ENCODE measurements around the gene RAC3.

The RAC3 gene

DNA sequence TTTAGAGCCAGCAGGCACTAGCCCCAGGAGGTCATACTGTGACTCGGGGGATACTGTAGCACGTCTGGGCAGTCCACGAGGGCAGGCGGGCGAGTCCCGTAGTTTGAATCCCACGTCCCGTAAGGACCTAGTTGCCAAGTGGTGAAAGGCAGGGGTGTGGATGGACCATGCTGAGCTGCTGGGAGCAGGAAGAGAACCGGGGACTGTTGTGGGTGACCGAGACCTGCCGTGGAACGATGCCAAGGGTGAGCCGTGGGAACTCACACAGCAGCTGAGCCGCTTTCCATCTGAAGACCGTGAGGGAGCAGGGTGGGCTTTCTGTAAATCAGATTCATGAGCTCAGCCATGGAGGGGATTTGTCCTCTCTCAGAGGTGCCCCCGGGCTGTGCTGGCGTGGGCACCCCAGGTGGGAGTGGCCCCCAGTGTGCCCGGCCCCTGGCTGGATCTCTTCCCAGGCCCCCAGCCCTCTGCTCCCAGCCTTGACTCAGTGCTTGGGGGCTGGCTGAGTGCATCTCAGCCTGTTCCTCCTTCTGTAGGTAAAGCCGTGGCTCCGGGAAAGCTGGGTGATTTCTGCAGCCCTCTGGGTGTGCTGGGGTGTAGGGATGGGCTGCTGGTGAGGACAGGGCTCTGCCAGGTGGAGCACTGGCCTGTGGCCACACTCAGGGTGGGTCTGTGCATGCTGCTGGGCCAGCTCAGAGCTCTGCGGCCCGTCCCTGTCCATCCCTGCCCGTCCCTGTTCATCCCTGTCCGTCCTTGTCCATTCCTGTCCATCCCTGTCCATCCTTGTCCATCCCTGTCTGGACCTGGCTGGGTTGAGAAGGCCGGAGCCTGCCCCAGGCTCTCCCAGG is 40.4 kb upstream of the RAC3 start:
- DNase-seq (ENCODE audit: low read depth) = no peak
- no peak overlapping the region for H3K4me3 ChIP-seq (ENCODE audit: low read depth, low read length)
- TF ChIP-seq, protein P1, sequence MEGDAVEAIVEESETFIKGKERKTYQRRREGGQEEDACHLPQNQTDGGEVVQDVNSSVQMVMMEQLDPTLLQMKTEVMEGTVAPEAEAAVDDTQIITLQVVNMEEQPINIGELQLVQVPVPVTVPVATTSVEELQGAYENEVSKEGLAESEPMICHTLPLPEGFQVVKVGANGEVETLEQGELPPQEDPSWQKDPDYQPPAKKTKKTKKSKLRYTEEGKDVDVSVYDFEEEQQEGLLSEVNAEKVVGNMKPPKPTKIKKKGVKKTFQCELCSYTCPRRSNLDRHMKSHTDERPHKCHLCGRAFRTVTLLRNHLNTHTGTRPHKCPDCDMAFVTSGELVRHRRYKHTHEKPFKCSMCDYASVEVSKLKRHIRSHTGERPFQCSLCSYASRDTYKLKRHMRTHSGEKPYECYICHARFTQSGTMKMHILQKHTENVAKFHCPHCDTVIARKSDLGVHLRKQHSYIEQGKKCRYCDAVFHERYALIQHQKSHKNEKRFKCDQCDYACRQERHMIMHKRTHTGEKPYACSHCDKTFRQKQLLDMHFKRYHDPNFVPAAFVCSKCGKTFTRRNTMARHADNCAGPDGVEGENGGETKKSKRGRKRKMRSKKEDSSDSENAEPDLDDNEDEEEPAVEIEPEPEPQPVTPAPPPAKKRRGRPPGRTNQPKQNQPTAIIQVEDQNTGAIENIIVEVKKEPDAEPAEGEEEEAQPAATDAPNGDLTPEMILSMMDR (IDR thresholded peaks at IDR 0.05; ENCODE audit: low read depth, low read length, missing control alignments) = no peak

DNA sequence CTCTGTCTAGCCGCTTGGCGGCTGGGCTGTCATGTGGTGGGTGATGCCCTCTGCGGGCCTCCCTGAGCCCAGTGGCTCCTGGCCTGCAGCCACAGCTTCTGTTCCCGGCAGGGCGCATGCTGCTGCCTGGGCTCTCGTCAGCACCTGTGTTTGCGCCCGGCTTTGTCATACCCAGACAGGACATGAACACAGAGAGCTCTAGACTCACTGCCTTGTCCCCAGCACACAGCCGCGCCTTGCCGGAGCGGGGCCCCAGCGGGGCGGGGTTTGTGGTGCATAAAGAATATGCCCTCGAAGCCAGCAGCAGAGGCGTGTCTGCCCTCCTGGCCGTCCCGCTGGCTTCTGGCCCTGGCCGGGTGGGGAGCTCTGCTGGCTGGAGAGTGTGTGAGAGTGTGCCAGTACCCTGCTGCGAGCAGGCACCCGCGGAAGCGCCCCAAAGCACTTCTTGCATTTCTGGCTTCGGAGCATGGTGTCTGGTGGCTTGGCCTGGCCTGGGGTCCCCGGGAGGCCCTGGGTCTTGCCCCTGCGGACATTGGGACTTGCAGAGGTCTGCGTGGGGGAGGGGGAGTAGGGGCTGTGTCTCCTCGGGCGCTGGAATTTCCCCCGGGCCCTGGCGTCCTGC is 39.7 kb upstream of the RAC3 start:
- TF ChIP-seq, protein P1 (IDR thresholded peaks at IDR 0.05; ENCODE audit: low read depth, low read length, missing control alignments) = no peak
- H3K4me3 ChIP-seq (ENCODE audit: low read depth, low read length) = no peak overlapping the region

DNA sequence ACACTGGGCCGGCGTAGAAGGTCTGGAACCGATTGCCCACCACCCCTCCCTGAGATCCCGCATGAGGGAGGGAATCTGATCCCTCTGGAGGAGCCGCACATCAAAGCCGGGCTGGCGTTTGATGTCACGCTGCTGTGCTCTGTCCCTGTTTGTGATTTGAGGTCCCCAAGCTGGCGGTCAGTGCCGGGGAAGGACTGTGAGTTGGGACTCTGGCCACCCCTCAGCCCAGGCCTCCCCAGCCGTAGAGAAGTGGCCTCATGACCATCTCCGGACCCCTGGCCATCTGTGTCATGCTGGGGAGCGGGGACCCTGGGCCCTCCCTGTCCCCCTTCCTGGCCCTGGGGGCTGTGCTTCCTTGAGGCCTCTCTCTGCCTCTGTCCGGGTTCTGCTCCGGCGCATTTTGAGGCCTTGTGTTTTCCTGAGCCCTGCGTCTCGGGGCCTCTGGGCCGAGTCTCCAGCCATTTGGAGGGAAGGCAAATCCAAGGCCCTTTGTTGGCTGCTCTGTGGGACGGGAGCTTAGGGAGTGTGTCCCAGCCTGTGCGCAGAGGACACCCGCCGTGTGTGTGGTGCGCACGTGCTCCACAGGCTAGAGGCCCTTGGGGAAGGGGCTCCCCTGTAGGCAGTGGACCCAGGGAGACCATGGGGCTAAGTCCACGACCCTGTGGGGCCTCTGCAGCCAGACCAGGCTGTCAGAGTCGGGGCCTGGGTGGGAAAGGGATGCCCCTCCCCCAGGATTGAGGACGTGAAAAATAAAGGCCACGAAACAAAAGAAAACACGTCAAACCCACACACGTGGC is 39.0 kb upstream of the RAC3 start:
- no peak overlapping the region for H3K4me3 ChIP-seq (ENCODE audit: low read depth, low read length)
- TF ChIP-seq, protein P1 (IDR thresholded peaks at IDR 0.05; ENCODE audit: low read depth, low read length, missing control alignments) = no peak
- DNase-seq (ENCODE audit: low read depth) = no peak

More for the DNA sequence above, 39.7 kb upstream of the RAC3 start:
- no peak for DNase-seq (ENCODE audit: low read depth)

DNA sequence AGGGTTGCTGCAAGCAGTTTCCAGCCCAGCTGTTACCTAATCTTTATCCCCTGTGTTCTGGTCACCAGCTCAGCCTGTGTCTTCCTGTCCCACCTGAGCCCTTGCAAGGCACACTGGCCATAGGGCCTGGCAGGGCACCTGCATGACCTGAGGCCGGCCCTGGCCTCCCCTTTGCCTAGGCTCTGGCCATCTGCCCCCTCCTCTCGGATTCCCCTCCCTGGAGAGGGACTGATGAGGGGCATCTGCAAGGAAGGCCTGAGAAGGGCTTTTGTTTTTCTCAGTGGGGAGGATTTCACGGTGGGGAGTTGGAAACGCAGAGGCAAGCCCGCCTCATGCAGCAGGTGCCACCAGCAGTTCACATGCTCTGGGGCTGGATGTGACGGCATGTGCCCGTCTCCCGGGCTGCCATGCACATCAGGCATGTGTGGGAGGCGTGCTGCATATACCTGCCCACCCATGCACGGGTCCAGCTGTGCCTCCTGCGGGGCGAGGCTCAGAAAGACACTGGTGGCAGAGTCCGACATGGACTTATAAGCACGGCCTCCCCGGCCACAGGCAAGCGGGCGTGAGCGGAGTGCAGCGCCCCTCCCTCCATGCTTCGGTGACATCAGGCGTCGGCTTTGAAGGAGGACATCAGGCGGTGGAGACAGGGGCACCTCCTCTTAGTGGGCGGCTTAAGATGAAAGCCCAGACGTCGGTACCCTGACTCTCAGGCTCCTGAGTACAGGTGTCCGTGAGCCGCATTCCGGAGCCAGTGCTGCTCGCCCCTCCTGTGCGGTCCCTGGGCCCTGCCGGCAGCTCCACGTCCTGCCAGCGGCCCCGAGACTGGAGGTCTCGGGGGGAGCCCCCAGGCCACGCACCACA is 37.5 kb upstream of the RAC3 start:
- H3K4me3 ChIP-seq (ENCODE audit: low read depth, low read length) = no peak overlapping the region
- DNase-seq (ENCODE audit: low read depth) = no peak
- TF ChIP-seq, protein P1 (IDR thresholded peaks at IDR 0.05; ENCODE audit: low read depth, low read length, missing control alignments) = no peak

DNA sequence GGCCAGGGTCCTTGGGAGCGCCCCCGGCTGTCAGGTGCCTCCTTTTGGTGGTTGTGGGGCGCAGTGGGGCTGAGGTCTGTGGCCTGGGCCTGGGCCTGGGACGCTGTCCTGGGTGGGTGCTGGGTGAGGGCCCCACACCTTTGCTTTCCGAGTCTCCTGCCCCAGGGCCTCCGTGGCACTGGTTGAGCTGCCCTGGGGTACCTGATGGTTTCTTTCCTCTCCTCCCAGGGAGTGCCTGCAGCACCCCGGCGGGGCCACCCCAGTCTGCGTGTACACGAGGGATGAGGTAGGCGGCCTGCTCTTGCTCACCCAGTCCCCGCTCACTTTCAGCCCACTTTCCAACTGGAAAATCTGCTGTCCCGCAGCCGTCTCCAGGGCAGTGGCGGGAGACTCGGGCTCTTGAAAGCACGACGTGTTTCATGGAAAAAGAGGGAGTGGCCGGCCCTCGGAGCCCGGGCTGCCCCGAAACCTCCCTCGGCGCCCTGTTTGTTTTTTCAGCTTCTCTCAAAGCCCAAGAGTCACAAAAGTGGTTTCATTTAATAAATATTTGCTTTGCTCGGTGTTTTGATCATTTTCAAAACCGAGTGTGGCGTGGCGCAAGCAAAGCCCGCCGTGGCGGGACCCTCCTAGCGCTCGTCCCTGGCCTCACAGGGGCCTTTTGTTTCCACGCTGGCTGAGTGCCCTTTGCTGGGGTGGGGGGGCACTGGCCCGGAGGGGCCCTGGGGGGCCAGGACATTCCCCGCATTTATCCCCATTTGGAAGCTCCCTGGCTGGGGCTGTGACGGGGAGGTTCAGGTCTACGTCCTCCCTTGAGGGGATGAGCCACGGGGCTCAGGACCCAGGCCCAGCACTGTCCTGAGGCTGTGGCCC is 36.6 kb upstream of the RAC3 start:
- TF ChIP-seq, protein P1 (IDR thresholded peaks at IDR 0.05; ENCODE audit: low read depth, low read length, missing control alignments) = no peak
- DNase-seq (ENCODE audit: low read depth) = no peak
- H3K4me3 ChIP-seq (ENCODE audit: low read depth, low read length) = no peak overlapping the region

Measured in GM12864 (cell line).